Activated CD8-positive, alpha-beta T cell treated with anti-CD3 and anti-CD28 coated beads, Interleukin-2, amount 10 ng/mL, durations not matched to agents 7 days and 5 days (primary cell): ENCODE results near the gene MEIKIN. TPM values are rescaled to one million over a fixed set of nuclear protein-coding genes. Genes with fewer than 3 reads are reported as not detected.
A peak's percentile ranks its signal among the peaks of the same experiment; 100 is the strongest.

Experiments
- ATAC-seq: fragments of 150-1000 bp; cut with Tn5 transposase; one replicate; pipeline ENCODE4 v1.10.0; 2021; ENCODE audit warnings: moderate library complexity
- CTCF ChIA-PET: fragments of 350-600 bp; sonication (Branson Sonifier 250); formaldehyde crosslinking; loops from one replicate; lab custom pipeline; 2021; ENCODE audit warnings: antibody characterized with exemption; lab: Charles Lee
- POLR2A ChIA-PET: fragments of 350-600 bp; sonication (Branson Sonifier 250); formaldehyde crosslinking; loops from one replicate; lab custom pipeline; 2021; ENCODE audit warnings: antibody characterized with exemption; lab: Charles Lee
- DNase-seq: peaks from one replicate; pipeline ENCODE4 v3.0.0-alpha.2; 2020
- H3K27ac Mint-ChIP-seq: one replicate; pipeline ENCODE4 v1.8.0; 2021; ENCODE audit warnings: mild to moderate bottlenecking, mixed read lengths
- H3K27me3 Mint-ChIP-seq: one replicate; pipeline ENCODE4 v1.8.0; 2021; ENCODE audit warnings: low read depth, mixed read lengths
- H3K36me3 Mint-ChIP-seq: one replicate; pipeline ENCODE4 v1.8.0; 2021; ENCODE audit warnings: low read depth, mixed read lengths
- H3K4me1 Mint-ChIP-seq: one replicate; pipeline ENCODE4 v1.8.0; 2021; ENCODE audit warnings: low read depth, mixed read lengths
- H3K4me3 Mint-ChIP-seq: one replicate; pipeline ENCODE4 v1.8.0; 2021; ENCODE audit warnings: mild to moderate bottlenecking, mixed read lengths
- H3K9me3 Mint-ChIP-seq: one replicate; pipeline ENCODE4 v1.8.0; 2022; ENCODE audit warnings: mixed read lengths; ENCODE audit not compliant: insufficient read depth
- total RNA-seq, 2 experiments: library from RNA; stranded (reverse); gene quantifications; one replicate each; pipeline ENCODE4 v1.2.3, GENCODE V29; 2021

The MEIKIN gene
- total RNA-seq, 2 experiments from 2014 or later: not detected

DNA sequence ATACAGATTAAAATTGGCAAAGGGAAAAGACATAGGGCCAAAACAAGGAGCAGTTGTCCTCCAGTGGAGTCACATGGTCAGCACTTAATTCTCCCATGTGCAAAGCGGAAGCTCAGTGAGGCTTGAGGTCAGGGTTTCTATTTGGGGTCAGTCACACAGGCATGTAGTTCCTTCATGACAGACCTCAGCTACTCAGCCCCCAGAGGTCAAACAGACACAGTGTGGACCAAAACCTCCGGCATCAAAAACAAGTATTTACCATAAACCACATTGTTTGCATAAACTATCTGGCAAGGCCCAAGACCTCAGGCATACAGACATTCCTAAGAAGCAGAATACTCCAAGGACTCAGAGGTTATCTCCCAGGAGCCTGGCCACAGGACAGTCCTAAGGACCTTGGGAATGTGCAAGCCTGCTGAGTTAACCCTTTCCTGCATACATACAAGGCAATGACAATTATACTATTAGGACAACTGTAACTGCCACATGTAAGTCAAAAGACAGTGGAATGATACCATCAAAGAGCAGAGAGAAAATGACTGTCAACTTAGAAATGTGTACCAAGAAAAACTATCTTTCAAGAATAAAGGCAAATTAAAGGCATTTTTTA, 120.0 kb downstream of the MEIKIN start:
- peak overlapping the region; percentile 13 for H3K27ac Mint-ChIP-seq
- ATAC-seq (no peak), DNase-seq (no peak)
- H3K36me3 Mint-ChIP-seq: peaks cover 7% of the 10 kb centered on the region
- peaks cover 10% of the 10 kb centered on the region for H3K4me1 Mint-ChIP-seq
- ChIA-PET CTCF (no interaction called here), POLR2A (interaction anchor here (0.6 kb wide), 1 partner anchor 28 kb away, joined by 3 read pairs; no protein-coding TSS in a partner anchor)
- no peaks in the 10 kb centered on the region for H3K9me3 Mint-ChIP-seq
- H3K4me3 Mint-ChIP-seq: no peak overlapping the region
- peaks cover 4% of the 10 kb centered on the region for H3K27me3 Mint-ChIP-seq

GRCh38 chr5:131824631-131825030, 120.8 kb downstream of the MEIKIN start:
- ChIA-PET POLR2A (interaction anchor here (0.6 kb wide), 1 partner anchor 27 kb away, joined by 3 read pairs; no protein-coding TSS in a partner anchor), CTCF (no interaction called here)
- H3K4me3 Mint-ChIP-seq: no peak overlapping the region
- ATAC-seq (no peak), DNase-seq (no peak)
- no peak overlapping the region for H3K27ac Mint-ChIP-seq
- H3K4me1 Mint-ChIP-seq: peaks cover 5% of the 10 kb centered on the region
- no peaks in the 10 kb centered on the region for H3K9me3 Mint-ChIP-seq
- H3K27me3 Mint-ChIP-seq: peaks cover 4% of the 10 kb centered on the region
- H3K36me3 Mint-ChIP-seq: peaks cover 5% of the 10 kb centered on the region

DNA sequence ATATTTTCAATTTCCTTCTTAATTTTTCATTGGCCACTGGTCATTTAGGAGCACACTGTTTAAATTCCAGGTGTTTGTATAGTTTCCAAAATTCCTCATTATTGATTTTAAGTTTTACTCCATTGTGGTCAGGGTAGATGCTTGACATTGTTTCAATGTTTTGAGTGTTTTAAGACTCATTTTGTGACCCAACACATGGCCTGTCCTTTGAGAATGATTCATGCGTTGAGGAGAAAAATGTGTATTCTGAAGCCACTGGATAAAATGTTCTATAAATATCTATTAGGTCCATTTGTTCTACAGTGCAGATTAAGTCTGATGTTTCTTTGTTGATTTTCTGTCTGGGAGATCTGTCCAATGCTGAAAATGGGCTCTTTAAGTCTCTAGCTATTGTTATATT, 124.2 kb downstream of the MEIKIN start:
- Mint-ChIP-seq H3K36me3 (no peaks in the 10 kb centered on the region), H3K27me3 (peaks cover 4% of the 10 kb centered on the region), H3K27ac (no peak overlapping the region), H3K4me3 (no peak overlapping the region), H3K9me3 (no peaks in the 10 kb centered on the region), H3K4me1 (peaks cover 9% of the 10 kb centered on the region)
- ChIA-PET CTCF (interaction anchor here (0.6 to 1.2 kb wide), 4 partner anchors 10 to 512 kb away, joined by 3 to 4 read pairs (median 3); no protein-coding TSS in a partner anchor), POLR2A (no interaction called here)
- DNase-seq: no peak
- ATAC-seq: no peak

- CTCF ChIA-PET: no interaction called here
- Mint-ChIP-seq H3K4me3 (no peak overlapping the region), H3K27ac (no peak overlapping the region), H3K27me3 (peaks cover 4% of the 10 kb centered on the region), H3K36me3 (no peaks in the 10 kb centered on the region), H3K4me1 (peaks cover 9% of the 10 kb centered on the region), H3K9me3 (no peaks in the 10 kb centered on the region)
- ATAC-seq: no peak
- no peak for DNase-seq
- POLR2A ChIA-PET: no interaction called here
These were observed 127.3 kb downstream of the MEIKIN start for GRCh38 chr5:131818001-131818724.

- ChIA-PET POLR2A (no interaction called here), CTCF (no interaction called here)
- Mint-ChIP-seq H3K36me3 (no peaks in the 10 kb centered on the region), H3K27me3 (no peaks in the 10 kb centered on the region), H3K4me1 (peaks cover 9% of the 10 kb centered on the region), H3K4me3 (no peak overlapping the region), H3K27ac (no peak overlapping the region), H3K9me3 (no peaks in the 10 kb centered on the region)
- no peak for DNase-seq
- no peak for ATAC-seq
These were observed 130.5 kb downstream of the MEIKIN start for GRCh38 chr5:131814990-131815389.

DNA sequence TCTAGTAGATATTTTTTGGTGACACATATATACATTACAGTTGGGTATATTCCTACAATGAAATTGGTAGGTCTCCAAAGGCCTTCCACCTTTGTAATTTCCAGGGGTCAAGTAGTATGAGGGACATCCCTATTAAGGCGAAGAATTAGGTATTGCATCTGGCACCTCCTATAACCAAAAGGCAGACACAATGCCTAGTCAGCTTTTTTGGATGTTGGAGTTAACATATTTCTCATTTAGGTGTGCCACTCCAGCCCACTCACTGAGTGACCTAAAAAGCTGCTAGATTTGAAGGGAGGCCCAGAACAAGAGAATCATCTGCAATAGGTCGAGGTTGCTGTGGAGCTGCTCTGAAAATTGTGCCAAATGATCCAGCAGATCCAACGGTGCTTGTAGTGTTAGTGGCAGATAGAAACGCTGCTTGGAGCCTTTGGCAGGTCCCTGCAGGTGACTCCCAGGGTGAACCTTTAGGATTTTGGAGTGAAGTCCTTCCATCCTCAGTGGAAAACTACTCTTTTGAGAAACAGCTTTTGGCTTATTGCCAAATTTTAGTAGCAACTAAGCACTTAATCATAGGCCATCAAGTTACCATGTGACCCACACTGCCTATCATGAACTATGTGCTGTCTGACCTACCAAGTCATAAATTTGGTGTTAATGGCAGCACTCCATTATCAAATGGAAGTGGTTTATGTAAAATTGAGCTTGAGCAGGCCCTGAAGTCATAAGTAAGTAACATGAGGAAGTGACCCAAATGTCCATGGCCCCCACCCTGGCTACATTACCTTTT, 132.9 kb downstream of the MEIKIN start:
- DNase-seq: no peak
- Mint-ChIP-seq H3K4me1 (peaks cover 1% of the 10 kb centered on the region), H3K4me3 (no peak overlapping the region), H3K27ac (no peak overlapping the region), H3K27me3 (peaks cover 4% of the 10 kb centered on the region), H3K9me3 (no peaks in the 10 kb centered on the region), H3K36me3 (no peaks in the 10 kb centered on the region)
- POLR2A ChIA-PET: no interaction called here
- no peak for ATAC-seq
- CTCF ChIA-PET: interaction anchor here (0.8 to 2.1 kb wide), 6 partner anchors 189 to 251 kb away, joined by 3 to 10 read pairs (median 4); no protein-coding TSS in a partner anchor

GRCh38 chr5:131810510-131811249, 134.8 kb downstream of the MEIKIN start:
- ChIA-PET CTCF (interaction anchor here (0.6 to 2.5 kb wide), 11 partner anchors 11 to 252 kb away, joined by 3 to 43 read pairs (median 6); no protein-coding TSS in a partner anchor), POLR2A (no interaction called here)
- Mint-ChIP-seq H3K27ac (no peak overlapping the region), H3K27me3 (peaks cover 8% of the 10 kb centered on the region), H3K36me3 (no peaks in the 10 kb centered on the region), H3K9me3 (no peaks in the 10 kb centered on the region), H3K4me3 (no peak overlapping the region), H3K4me1 (no peaks in the 10 kb centered on the region)
- DNase-seq (peak; percentile 42), ATAC-seq (no peak)

DNA sequence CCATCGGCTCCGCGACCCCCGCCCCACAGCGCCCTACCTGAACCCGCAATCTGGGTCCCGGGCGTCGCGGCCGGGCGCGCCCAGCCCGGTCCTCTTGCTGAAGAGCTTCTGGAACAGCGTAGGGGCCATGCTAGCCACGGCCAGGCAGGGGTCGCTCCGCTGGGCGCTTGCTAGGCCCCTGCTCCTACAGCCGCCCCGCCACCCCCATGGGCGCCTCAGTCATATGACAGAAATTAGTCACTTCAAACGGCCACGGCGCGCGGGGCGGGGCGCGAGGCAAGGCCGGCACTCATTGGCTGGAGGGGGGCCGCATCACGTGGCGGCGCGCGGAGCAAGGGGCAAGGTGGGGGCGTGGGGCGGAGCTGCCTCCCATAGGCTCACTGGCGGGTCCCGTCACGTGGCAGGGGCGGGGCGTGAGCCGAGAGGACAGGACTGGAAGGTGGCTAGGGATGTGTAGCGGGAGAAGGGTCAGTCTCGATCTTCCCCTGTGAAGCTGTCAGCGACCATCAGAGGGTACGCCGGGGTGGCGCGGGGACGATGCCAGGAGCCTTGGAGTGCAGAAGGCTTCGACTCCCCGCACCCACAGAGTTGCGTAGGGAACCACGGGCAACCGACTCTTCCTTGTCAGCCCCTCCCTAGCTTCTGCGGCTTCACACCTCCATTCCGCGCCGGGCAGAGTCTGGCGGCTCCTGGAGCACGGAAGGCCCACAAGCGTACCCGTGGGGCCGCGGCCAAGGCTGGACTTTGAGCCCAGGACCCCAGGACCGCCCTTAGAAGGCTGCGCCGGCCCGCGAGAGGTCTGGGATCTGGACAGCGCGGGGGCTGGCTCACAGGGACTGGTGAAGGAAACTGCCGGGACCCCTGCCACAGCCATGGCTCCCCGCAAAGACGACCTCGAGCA, 148.4 kb downstream of the MEIKIN start, which contains the start of gene FNIP1:
TSS of gene FNIP1 (minus strand) at position 225 of the 901 bp plus-strand sequence. CDS start at position 129, 96 bp downstream.
- POLR2A ChIA-PET: interaction anchor here (0.6 to 3.0 kb wide), 12 partner anchors 9 to 344 kb away, joined by 3 to 14 read pairs (median 4); no protein-coding TSS in a partner anchor
- Mint-ChIP-seq H3K9me3 (no peaks in the 10 kb centered on the region), H3K27me3 (peaks cover 8% of the 10 kb centered on the region), H3K36me3 (peaks cover 28% of the 10 kb centered on the region), H3K4me1 (peaks cover 31% of the 10 kb centered on the region), H3K27ac (peak within 1 kb of the TSS; percentile 90), H3K4me3 (peak within 1 kb of the TSS; percentile 91)
- DNase-seq (peak; percentile 99), ATAC-seq (peak; percentile 96)
- CTCF ChIA-PET: interaction anchor here (0.7 to 2.4 kb wide), 7 partner anchors 13 to 266 kb away, joined by 3 to 15 read pairs (median 4); no protein-coding TSS in a partner anchor

GRCh38 chr5:131795879-131796792, 149.3 kb downstream of the MEIKIN start:
- Mint-ChIP-seq H3K27ac (peak overlapping the region; percentile 90), H3K4me3 (peak overlapping the region; percentile 91), H3K27me3 (peaks cover 5% of the 10 kb centered on the region), H3K36me3 (peaks cover 28% of the 10 kb centered on the region), H3K4me1 (peaks cover 31% of the 10 kb centered on the region), H3K9me3 (no peaks in the 10 kb centered on the region)
- ChIA-PET POLR2A (interaction anchor here (0.7 to 3.0 kb wide), 10 partner anchors 10 to 343 kb away, joined by 3 to 14 read pairs (median 4); no protein-coding TSS in a partner anchor), CTCF (interaction anchor here (1.0 to 2.4 kb wide), 6 partner anchors 180 to 267 kb away, joined by 3 to 15 read pairs (median 4); no protein-coding TSS in a partner anchor)
- ATAC-seq (peak; percentile 29), DNase-seq (peak; percentile 56)
